NCI-H2029 (cell line): Measurements from ENCODE around the gene DPF3.

Experiments used
- DNase-seq: peaks from one replicate; lab custom pipeline; 2025; lab: John Stamatoyannopoulos, UW

Gene DPF3

DNA sequence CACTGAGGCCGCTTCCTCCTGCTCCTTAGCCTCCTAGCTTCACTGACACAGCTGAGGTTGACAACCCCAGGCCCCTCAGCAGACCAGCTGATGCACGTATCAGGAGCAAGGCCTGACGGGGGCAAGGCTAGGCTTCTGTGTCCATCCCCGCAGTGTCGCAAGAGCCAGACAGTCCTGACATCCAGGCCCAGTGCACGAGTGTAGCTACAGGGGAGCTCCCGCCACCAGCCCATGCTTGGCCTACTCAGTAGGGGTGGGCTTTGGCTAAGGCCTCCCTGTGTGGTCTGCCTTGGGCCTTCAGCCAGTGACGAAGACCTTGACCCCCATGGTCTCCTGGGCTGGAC lies 179.1 kb downstream of the DPF3 start:
- no peak for DNase-seq

GRCh38 chr14:72714094-72714493 lies 179.8 kb downstream of the DPF3 start:
- no peak for DNase-seq

DNA sequence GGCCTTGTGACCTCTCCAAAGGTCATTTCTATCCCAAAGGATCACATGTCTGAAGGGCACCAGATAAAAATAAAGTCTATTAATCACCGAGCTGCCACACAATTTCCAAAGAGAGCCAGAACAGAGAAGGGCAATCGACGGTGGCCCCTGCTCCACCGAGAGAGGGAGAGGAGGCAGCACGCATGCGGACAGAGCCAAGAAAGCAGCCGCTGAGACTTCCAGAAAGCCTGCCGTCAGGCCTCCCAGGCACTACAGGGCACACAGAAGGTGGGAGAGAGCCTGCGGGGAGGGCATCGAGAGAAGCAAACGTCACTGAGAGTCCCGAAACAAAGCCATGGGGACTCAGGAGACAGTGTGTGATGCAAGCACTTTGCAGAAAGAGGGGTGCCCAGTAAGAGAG lies 182.0 kb downstream of the DPF3 start:
- no peak for DNase-seq

DNA sequence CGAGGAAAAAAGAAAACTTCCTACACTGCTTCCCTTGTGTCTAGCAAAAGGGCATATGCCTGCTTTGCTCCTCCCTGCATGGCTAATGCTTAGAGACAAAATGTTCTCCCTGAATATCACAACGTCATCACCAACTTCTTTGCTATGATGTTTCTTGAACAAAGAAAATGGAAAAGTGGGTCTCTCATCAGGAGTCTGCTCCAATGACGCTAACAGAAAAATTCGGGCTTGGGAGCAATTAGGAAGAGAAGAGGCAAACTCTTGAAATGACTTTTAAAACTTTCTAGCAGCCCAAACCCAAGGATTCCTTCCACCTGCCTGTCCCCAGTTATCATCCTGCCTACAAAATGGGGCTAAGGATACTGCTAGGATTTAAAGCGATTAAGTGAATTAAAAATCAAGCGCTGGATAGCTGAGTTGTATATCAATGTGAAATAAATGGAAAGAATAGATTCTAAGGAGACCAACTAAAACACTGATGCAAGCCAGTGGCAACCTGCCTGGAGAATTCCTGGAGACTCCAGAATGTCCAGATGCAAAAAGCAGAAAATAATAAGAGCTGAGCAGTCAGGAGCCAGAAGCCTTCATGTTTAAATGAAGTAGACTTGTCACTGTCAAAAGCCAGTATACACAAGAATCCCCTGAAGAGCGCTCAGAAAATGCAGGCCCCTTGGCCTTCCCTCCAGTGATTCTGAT lies 183.8 kb downstream of the DPF3 start:
- no peak for DNase-seq

DNA sequence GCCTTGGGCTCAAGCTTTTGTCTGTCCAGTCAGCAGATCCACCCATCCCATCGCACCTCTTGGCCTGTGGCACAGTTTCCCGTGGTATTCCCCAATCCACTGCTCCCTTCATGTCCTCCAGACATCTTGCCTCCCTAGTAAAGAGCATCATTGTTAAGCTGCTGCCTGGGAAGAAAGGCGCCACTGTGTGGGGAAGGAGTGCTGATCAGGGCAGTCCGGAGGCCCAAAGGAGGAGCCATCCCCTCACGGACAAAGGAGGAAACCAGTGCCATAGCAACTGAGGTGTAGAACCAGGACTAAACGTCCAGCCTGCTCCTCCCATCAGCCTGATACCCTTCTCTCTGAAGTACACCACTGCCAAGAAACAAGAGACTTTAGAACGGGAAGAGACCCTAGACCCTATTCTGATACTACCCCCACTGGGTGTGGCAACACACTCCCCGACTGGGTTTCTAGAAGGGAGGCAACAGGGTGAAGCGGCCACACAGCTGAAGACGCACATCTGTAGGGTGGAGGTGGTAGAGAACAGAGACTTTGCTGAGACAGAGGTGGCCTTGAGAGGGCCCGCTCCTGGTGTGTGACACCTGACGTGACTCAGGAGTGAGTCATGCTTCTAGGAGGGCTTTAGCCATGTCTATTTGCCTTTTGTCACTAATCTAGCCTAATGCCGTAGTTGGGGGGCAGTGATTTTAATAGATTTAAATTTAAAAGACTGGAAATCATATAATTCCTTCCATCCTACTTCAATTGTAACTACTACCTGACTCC lies 185.0 kb downstream of the DPF3 start:
- no peak for DNase-seq

- DNase-seq, result no peak
These were observed 185.7 kb downstream of the DPF3 start for GRCh38 chr14:72708222-72708621.

DNA sequence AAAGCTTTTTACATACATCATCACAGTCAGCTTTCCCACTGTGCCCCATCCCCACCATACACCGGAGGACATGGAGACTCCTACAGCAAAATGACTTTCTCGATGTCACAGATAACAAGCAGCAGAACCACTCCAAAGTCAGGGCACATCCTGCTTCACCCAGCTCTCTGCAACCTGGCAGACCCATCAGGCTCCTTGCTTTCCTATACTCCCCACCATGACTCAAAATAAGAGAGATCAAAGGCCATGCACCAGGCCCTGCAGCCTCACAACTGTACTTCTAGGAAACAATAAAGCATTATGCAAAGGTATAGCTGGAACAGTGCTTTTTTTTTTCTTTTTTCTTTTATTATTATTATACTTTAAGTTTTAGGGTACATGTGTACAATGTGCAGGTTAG lies 187.4 kb downstream of the DPF3 start:
- DNase-seq, result no peak

- DNase-seq, result no peak
These were observed 189.4 kb downstream of the DPF3 start for GRCh38 chr14:72704502-72704901.

DNA sequence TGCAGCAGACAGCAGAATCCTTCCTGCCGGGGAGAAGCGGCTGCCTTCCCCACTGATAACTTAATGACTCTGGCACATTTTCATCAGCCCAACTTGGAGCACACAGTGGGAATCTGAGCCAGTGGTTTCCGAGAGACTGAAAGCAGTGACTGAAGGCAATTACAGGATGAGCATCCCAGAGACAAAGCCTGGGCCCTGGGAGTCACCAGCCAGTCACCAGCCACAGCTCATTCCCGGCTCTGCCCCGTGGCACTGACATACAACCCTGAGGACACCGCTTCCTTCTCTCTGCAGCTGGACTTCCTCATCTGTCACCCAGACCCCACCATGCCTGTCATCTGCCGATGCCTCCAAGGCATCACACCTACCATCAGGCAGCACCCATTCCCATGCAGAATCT lies 192.3 kb downstream of the DPF3 start:
- no peak for DNase-seq

DNA sequence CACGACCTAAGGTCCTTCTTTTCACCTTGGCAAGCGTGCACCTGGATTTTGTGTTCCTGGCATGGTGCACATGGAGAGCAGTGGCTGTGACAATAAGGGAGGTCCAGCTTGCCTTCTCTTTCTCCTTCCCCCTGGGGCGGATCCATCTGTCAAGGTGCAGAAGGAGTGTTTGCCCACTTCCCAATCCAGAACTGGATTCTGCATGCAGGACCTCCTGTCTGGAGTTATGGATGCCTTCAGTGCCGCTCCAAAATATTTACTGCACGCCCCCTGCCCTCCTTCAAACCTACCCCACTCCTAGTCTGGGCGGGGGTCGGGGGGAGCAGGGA lies 192.7 kb downstream of the DPF3 start:
- no peak for DNase-seq

- no peak for DNase-seq
These were observed 193.3 kb downstream of the DPF3 start for GRCh38 chr14:72700338-72701236.

DNA sequence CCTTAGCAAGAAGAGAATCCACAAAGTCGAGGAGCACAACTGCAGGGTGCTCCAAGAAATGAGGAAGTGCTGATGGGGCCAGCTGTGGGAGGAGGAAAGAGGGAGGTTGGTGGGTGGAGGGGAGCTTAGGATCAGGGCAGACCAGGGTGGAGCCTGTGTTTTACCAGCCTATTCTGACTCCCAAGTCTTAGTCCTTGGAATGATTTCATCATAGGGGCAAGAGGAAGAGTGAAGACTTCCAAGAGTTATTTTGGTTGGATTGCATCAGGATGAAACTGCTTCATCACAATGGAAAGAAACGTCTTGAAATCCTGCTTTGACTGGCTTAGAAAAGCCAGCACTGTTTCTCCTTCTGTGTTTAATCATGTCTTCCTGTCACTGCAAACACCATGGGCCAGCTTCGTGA lies 194.0 kb downstream of the DPF3 start:
- DNase-seq, result no peak

GRCh38 chr14:72699443-72699842 lies 194.5 kb downstream of the DPF3 start:
- DNase-seq, result no peak

DNA sequence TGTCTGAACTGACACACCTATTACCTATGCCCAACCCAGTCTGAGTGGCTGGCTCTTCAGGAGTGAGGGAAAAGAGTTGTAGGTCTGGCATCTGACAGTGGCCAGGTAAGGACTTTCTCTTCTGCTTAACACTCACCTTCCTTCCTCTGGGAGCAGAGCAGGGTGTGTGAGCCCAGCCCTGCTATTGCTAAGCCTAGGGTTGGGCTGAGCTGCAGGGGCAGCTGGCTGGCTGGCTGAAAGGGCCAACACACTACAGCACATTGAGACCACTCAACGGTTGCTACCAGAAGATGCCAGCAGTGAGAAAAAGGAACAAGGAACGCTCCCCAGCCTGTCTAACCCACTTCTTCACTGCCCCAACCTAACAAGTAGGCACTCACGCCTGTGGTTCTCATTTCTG lies 201.2 kb downstream of the DPF3 start:
- no peak for DNase-seq

DNA sequence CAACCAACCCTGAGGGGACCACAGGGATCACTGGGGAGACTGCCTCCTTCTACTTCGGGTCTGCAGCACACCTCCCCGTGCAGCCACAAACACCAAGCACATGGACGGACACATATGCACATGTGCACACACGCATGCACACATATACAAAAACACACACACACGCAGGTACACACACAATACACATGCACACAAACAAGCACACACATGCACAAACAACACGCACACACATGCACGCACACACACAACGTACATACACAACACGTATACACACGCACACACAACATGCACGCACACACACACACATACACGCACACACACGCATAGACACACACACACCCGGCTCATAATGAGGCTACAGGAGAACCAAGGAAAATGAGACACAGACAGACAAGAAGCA lies 203.6 kb downstream of the DPF3 start:
- no peak for DNase-seq

DNA sequence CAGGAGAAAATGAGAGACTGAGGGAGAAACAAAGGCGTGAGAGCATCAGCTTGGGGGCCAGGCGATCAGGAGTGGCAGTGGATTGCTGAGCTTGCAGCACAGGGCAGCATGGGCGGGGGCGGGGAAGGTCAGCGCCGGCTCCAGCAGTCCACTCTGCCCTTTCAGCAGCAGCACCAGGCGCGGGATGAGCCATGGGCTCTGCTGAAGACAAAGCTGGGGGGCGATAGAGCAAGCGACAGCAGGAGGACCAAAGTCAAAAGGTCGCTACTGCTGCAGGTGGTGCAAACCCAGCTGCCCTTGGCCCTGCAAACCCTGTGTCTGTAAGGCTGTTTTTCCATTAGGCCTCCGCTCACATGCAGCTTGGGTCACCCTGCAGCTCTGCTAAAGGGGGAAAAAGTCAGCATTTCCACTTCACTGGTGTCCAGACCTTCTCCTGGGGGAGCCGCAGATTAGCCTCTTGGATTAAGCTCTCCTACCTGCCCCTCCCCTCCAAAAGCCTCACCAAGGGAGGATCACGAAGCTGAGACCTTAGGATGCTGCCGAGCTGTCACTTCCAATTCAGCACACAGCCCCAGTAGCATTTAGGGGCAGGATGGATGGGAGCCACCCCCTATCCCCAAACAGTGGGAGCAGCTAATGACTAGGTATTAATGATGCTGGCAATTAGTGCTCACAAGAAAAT lies 204.8 kb downstream of the DPF3 start:
- no peak for DNase-seq

DNA sequence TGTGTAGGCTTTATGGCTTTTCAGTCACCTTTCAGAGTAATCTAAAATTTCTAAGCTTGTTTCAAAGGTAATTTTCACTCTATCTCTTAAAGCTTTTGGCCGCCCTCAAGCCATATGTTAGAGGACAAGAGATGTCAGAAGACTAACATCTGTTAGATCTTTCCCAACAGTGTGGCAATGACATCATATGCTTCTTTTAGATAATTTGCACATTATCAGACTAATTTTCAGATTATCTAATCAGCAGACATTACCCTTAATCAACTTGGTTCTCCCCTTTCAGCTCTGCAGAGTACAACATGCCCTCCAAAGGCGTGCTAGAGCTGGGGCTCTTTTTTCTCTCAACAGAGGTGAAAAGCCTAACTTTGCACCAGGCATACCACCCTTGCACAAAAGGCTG lies 207.1 kb downstream of the DPF3 start:
- no peak for DNase-seq

GRCh38 chr14:72686101-72686500 lies 207.8 kb downstream of the DPF3 start:
- no peak for DNase-seq

DNA sequence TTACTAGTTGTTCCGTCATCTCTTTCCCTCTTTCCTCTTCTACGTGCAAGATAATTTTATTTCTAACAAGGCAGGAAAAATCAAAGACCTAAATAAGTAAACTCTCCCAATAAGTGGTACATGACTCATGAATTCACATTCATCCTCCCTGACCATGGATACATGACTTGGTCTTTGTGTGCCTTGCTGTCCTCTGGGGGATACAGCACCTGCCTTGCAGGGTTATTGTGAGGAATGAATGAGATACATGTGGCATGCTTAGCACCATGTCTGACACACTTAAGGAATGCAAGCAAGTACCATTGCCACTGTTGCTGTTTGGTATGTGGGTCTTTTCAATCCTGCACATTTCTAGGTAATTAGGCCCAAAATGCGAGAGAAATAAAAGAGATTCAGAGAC lies 208.4 kb downstream of the DPF3 start:
- DNase-seq, result no peak

- DNase-seq, result no peak
These were observed 210.1 kb downstream of the DPF3 start for GRCh38 chr14:72683787-72684186.

GRCh38 chr14:72682188-72682587 lies 211.7 kb downstream of the DPF3 start:
- DNase-seq, result no peak

DNA sequence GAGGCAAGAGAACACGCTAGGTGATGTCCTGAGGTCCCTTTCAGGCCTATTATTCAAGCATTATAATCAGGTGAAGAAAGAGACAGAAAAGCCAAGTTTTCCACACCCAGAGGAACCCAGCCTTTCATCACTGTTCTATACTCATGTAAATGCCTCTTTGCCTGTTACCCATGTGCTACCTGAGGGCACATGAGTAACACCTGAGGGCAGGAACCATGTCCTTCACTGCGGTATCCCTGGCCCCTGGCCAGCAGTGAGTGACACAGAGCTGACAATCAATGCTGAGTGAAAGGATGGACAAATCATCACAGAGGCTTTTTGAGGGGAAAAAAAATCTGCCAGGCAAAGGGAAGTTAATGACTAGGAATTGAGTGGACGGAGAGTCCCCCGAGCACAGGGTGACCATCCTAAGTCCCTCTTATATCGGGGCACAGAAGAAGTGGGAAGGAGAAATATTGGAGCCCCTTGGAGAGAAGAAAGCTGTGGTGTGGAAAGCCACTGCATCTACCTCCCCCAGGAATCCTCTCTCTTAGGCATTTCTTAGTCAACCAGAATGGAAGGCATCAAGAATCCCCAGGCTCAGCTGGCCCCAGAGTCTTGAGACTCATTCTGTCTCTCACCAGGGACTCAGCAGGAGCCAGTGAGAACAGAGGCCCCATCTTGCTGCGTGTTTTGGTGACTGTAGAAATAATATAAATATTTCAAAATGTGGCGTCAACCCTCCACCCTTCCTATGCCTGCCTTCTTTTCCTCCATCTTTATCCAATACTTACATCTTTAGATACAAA lies 212.9 kb downstream of the DPF3 start:
- no peak for DNase-seq
